Endometrial microvascular endothelial cells (primary cell): ENCODE data around the gene EPHA5. TPM values are rescaled to one million over a fixed set of nuclear protein-coding genes. Genes with fewer than 3 reads are reported as not detected.

Source experiments
- in situ Hi-C: cut with HindIII; loops from 2 replicates; pipeline ENCODE4 v1.10.0; 2017; ENCODE audit warnings: low sequenced_read_pairs, low pct_unique_long_range_greater_than_20kb; ENCODE audit errors: inconsistent ontology term
- total RNA-seq: library from RNA; depleted of rRNA; stranded (reverse); fragments of >200 nt; gene quantifications from one replicate; pipeline ENCODE4 v1.2.3, GENCODE V29; 2015; ENCODE audit errors: inconsistent ontology term

EPHA5 gene
- total RNA-seq = under 0.01 TPM

- in situ Hi-C loops = no loop called here
Observed at GRCh38 chr4:65670331-65671031, at the start of gene EPHA5. Gene EPHA5 (minus strand): TSS chr4:65670489. CDS start chr4:65669742, 747 bp downstream.

- in situ Hi-C loops = no loop called here
Observed at GRCh38 chr4:65719635-65720034, 49.3 kb upstream of the EPHA5 start.

- in situ Hi-C loops = no loop called here
Observed at GRCh38 chr4:65698631-65699030, 28.3 kb upstream of the EPHA5 start.

GRCh38 chr4:65696436-65696835 lies 26.1 kb upstream of the EPHA5 start:
- in situ Hi-C loops = no loop called here

- in situ Hi-C loops = no loop called here
Observed at GRCh38 chr4:65671372-65671771, 1.1 kb upstream of the EPHA5 start.

GRCh38 chr4:65670020-65670330 lies 314 bp downstream of the EPHA5 start:
- in situ Hi-C loops = no loop called here

- in situ Hi-C loops = no loop called here
Observed at GRCh38 chr4:65669111-65670019, 924 bp downstream of the EPHA5 start.

- in situ Hi-C loops = no loop called here
Observed at GRCh38 chr4:65668201-65669089, 1.8 kb downstream of the EPHA5 start.

- in situ Hi-C loops = no loop called here
Observed at GRCh38 chr4:65667506-65668041, 2.7 kb downstream of the EPHA5 start.

- in situ Hi-C loops = no loop called here
Observed at GRCh38 chr4:65665771-65666523, 4.3 kb downstream of the EPHA5 start.

GRCh38 chr4:65661471-65661870 lies 8.8 kb downstream of the EPHA5 start:
- in situ Hi-C loops = no loop called here

- in situ Hi-C loops = no loop called here
Observed at GRCh38 chr4:65658117-65658516, 12.2 kb downstream of the EPHA5 start.

GRCh38 chr4:65656008-65656407 lies 14.3 kb downstream of the EPHA5 start:
- in situ Hi-C loops = no loop called here

- in situ Hi-C loops = no loop called here
Observed at GRCh38 chr4:65654976-65655375, 15.3 kb downstream of the EPHA5 start.

- in situ Hi-C loops = no loop called here
Observed at GRCh38 chr4:65653740-65654361, 16.4 kb downstream of the EPHA5 start.

- in situ Hi-C loops = no loop called here
Observed at GRCh38 chr4:65651751-65652150, 18.5 kb downstream of the EPHA5 start.

GRCh38 chr4:65651031-65651430 lies 19.3 kb downstream of the EPHA5 start:
- in situ Hi-C loops = no loop called here

- in situ Hi-C loops = no loop called here
Observed at GRCh38 chr4:65646136-65646535, 24.2 kb downstream of the EPHA5 start.
